GM21576 (cell line): ENCODE results near the gene TCF25.
"Not testable (repeated sequence)": the region's sequence is repeated elsewhere in the genome, so short reads cannot be mapped to it uniquely, and the experiment has no call there.

Experiments
- ATAC-seq: cut with Tn5 transposase; IDR thresholded peaks from one replicate; pipeline ENCODE4 v1.9.1; 2021; ENCODE audit warnings: mild to moderate bottlenecking, moderate library complexity; ENCODE audit not compliant: unreplicated experiment

The TCF25 gene

DNA sequence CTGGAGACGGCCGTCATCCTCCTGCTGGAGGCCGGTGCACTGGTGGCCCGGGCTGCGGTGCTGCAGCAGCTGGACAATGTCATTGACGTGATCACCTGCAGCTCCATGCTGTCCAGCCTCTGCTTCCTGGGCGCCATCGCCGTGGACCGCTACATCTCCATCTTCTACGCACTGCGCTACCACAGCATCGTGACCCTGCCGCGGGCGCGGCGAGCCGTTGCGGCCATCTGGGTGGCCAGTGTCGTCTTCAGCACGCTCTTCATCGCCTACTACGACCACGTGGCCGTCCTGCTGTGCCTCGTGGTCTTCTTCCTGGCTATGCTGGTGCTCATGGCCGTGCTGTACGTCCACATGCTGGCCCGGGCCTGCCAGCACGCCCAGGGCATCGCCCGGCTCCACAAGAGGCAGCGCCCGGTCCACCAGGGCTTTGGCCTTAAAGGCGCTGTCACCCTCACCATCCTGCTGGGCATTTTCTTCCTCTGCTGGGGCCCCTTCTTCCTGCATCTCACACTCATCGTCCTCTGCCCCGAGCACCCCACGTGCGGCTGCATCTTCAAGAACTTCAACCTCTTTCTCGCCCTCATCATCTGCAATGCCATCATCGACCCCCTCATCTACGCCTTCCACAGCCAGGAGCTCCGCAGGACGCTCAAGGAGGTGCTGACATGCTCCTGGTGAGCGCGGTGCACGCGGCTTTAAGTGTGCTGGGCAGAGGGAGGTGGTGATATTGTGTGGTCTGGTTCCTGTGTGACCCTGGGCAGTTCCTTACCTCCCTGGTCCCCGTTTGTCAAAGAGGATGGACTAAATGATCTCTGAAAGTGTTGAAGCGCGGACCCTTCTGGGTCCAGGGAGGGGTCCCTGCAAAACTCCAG lies 46.4 kb downstream of the TCF25 start:
- ATAC-seq: no peak

DNA sequence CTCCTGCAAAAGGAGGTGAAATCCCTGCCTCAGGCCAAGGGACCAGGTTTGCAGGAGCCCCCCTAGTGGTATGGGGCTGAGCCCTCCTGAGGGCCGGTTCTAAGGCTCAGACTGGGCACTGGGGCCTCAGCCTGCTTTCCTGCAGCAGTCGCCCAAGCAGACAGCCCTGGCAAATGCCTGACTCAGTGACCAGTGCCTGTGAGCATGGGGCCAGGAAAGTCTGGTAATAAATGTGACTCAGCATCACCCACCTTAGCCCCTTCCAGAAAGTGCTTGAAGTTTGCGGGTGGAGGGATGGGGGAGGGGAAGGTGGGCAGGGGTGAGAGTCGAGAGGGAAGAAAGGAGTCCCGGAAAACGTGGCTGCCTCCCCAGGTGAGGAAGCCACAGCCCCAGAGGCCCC lies 47.3 kb downstream of the TCF25 start:
- ATAC-seq: no peak

DNA sequence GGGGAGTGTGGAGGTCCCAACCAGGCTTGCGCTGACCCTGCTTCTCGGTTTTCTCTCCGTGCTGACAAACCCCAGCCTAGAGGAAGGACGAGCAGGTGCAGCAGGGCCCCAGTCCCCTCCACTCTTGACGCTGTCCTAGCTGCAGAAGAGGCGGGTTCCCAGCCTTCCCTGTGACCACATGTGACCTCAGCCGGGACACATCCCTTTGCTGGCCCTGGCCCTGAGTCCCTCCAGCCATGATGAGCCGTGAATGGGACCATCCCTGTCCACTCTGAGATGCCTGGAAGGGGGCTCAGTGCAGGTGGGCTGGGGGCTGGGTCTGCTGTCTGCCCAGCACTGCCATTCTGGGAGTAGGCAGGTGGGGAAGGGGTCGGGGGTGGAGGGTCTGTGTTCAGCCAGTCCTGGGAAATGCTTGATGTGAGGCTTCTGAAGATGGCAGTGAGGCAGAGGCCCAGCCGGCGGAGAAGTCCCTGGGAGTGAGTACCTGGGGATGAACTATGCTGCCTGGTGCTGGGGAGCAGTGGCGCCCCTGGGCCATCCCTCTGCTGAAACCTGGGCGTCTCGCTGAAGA lies 47.8 kb downstream of the TCF25 start:
- no peak for ATAC-seq

DNA sequence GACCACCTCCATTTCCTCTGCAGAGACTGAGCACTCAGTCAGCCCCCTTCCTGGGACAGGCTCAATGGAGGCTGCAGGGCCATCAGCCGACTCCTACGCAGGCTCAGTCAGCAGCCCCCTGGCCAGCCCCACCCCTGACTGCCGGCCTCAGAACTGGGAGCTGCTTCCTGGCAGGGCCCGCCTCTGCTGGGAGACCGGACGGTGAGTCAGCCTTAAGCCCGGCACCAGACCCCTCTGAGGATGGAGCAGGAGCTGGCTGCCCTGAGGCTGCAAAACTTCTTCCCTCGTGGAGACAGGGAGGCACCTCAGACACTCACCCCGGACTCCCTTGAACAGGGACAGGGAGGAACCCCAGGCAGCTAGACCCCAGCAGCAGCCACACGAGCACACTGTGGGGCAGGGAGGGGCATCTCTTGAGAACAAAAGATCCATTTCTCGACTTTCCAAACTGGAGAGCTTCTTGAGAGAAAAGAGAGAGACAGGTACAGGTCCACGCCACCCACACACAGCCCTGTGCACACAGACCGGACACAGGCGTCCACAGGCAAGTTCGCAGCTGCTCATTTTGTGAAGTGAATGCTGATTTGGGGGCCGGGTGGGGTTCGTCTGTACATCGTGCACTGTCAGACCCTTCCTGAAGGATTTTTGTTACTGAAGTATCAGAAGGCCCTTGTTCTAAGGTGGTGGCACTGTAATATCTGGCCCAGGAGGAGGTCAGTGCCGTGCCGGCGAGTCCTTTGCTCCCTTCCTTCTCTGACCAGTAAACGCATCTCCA lies 48.5 kb downstream of the TCF25 start:
- no peak for ATAC-seq

DNA sequence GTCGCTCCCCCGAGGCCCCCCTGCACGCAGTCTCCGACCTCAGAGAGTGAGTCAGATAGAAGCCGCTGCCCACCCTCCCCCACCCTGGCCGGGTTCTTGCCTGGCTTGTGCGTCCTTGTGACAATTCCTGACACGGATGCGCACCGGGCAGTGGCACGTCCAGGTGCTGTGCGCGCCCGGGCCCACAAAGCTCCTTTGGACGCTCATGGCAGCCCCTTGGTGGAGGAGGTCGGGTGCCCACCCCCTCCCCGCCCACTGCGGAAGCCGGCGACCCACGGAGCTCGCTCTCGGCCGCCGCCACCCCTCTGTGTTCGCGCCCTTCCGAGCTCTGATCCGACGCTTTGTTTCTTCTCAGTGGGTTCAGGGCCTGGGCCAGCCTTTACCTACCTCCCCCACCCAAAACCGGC lies 49.1 kb downstream of the TCF25 start:
- ATAC-seq: no peak

DNA sequence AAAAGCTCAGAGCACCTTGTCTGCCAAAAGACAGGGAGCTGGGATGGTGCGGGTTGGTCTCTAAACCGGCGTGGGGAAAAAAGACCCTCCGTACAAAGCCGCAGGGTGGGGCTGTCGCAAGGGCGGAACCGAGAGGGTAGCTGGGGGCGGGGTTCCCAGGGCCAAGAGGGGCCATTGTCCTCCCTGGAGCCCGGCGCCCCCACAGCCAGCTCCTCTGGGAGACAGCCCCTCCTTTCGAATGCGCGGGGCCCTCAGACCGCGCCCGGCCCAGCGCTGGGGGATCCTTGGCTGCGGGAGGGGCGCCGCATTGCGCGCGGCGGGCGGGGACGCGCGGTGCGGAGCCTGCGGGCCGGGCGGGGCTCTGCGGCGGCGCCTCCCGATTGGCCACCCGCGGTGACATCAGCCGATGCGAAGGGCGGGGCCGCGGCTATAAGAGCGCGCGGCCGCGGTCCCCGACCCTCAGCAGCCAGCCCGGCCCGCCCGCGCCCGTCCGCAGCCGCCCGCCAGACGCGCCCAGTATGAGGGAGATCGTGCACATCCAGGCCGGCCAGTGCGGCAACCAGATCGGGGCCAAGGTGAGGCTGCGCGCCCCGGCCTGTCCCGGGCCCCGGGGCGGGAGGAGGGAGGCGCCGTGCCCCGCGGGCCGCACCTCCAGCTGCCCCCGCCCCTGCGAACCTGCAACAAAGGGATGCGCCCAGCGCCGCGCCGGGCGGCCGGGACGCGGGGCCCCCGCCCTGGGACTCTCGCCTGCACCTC lies 49.7 kb downstream of the TCF25 start, which contains the start of gene TUBB3:
Gene TUBB3 (plus strand): TSS at position 459 of the 756 bp plus-strand sequence. CDS start 60 bp downstream, at position 519.
- no peak for ATAC-seq

DNA sequence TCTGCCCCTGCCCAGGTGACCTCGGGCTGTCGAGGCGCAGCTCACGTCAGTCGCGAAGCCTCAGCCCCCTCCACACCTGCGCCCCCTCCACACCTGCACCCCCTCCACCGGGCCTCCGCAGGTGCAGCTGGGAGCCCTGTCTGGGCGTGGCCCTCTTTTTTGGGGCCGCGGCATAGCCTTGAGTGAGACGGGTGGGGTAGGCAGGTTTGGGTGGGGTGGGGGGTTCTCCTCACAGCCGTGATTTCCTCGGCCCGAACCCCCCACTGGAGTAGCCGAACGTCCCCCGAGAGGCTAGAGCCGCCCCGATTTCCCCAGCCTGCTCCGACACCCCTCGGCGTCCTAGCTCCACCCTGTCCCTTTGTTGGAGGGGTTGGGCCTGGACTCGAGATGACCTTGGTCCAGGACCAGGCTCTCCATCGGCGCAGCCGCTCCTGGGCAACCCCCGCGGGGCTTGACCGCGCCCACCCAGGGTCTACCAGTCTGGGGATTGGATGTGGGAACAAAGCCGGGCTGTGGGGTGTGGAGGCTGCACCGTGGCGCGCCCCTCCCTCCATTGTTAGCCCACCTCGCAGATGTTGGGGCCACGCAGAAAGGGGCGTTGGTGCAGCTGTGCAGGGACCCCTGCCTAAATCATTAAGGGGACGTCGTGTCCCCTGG lies 50.4 kb downstream of the TCF25 start:
- ATAC-seq: no peak

DNA sequence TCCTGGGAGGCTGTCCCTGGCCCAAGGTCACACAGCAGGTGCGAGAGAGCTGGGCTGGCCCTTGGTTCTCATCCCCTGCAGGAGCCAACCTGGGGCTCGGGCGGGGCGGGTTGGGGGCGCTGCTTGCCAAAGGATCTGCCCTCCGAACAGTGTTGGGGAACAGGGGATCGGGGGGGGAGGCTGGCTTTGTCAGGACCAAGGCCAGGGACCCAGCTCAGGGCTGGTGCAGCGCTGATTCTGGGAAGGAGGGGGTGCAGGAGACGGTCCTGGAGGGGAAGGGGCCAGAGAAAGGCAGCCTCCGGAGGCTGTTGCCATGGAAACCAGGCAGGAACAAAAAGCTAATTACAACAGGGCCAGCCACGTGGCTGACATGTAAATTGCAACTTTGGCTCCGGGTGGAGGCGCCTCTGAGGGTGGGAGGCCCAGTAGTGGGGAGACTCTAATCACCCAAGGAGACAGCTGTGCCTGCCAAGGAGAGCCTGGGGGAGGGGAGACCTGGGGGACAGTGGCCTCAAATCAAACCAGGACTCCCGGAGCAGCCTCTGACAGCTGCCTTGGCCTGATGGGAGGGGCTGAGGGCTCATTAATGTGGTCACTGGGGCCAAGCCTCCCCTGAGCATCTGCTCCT lies 51.0 kb downstream of the TCF25 start:
- no peak for ATAC-seq

DNA sequence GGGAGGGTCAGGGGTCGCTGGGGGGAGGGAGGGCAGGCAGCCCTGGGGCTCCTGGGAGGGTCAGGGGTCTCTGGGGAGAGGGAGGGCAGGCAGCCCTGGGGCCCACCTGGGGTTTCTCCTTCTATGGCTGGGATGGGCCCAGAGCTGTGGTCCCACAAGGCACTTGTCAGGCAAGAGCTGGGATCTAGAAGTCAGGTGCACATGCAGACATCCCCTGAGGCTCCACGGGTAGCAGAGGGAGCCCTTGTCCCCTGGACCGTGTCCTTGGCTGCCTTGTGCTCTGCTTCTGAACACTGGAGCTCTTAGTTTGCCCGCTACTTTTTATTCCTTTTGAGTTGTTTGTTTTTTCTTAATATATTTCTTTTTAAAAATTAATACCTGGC lies 51.5 kb downstream of the TCF25 start:
- ATAC-seq: no peak

DNA sequence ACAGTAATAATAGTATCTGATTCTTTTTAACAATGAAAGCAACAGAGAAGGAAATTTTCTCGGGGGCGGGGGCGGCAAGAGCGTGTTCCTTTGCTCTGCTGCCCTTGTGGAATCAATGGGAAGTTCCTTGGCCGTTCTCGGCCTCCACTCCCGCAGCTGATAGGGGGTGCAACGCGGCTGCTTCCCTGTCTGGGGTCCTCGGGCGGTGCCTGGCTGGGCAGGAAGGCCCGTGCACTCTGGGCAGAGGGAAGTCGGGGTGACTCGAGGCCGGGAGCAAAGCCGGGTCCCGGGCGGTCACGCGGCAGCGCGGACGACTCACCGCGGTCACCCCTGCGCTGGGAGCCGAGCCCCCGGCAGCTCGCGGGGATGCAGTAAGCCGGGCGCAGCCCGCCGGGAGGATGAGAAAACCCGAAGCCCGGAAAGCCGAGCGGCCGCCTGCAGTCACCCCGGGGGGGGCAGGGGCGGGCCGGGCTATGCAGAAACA lies 52.2 kb downstream of the TCF25 start:
- no peak for ATAC-seq

DNA sequence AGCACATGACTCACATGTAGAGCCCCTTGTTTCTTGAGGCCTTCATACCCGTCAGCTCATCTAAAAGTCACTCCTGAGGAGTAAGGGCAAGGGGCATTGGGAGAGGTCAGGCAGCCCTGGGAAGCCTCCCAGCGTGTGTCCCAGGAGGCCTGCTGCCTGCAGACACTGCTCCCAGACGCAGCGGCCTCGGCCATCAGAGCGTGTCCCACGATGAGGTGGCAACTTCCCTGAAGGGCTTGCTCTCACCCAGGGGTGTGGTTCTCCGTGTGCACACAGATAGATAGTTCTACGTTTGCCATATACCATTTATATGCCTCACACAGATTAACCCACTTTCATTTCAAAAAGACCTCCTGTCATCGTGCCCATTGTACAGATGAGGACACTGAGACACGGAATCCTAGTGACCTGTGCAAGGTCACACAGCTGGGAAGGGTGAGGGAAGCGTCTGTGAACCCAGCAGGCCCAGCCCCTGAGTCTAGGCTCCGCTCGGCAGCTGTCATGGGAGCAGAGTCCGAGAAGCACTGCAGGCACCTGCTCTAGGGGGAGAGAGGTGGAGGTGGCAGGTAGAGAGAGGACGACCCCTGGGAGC lies 58.0 kb downstream of the TCF25 start:
- no peak for ATAC-seq

DNA sequence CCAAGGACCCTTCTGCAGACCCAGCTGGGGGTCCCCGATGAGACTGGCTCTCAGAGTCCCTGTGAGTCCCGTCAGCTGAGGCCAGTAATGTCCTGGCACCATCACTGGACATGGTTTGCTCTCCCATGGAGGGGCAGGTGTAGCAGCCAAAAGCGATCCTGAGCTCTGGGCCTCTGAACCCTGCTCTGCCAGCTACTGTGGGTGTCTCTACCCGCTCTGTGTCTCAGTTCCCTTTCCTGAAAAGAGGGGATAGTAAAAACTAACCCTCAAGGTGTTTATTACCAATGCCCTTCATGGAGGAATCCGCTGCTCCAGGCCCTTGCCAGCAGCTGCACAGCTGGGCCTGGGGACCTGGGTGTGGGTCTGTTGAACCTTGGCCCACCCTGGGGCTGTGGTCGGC lies 58.6 kb downstream of the TCF25 start:
- no peak for ATAC-seq

DNA sequence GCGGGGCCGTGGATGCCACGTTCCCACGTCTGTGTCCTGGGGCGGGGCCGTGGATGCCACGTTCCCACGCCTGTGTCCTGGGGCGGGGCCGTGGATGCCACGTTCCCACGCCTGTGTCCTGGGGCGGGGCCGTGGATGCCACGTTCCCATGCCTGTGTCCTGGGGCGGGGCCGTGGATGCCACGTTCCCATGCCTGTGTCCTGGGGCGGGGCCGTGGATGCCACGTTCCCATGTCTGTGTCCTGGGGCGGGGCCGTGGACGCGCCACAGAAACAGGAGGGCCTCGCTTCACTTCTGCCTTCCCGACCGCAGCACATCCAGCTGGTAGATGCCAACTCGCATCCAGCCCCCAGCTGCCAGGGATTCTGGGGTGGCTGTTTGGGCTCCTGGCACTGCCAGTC lies 60.6 kb downstream of the TCF25 start:
- ATAC-seq: not testable (repeated sequence)

DNA sequence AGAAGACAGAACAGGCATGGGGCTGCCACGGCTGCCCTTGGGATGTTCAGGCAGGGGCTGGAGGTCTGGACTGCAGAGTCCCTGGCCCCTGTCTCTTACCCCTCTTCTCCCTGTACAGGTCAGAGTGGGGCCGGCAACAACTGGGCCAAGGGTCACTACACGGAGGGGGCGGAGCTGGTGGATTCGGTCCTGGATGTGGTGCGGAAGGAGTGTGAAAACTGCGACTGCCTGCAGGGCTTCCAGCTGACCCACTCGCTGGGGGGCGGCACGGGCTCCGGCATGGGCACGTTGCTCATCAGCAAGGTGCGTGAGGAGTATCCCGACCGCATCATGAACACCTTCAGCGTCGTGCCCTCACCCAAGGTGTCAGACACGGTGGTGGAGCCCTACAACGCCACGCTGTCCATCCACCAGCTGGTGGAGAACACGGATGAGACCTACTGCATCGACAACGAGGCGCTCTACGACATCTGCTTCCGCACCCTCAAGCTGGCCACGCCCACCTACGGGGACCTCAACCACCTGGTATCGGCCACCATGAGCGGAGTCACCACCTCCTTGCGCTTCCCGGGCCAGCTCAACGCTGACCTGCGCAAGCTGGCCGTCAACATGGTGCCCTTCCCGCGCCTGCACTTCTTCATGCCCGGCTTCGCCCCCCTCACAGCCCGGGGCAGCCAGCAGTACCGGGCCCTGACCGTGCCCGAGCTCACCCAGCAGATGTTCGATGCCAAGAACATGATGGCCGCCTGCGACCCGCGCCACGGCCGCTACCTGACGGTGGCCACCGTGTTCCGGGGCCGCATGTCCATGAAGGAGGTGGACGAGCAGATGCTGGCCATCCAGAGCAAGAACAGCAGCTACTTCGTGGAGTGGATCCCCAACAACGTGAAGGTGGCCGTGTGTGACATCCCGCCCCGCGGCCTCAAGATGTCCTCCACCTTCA lies 61.5 kb downstream of the TCF25 start:
- no peak for ATAC-seq

DNA sequence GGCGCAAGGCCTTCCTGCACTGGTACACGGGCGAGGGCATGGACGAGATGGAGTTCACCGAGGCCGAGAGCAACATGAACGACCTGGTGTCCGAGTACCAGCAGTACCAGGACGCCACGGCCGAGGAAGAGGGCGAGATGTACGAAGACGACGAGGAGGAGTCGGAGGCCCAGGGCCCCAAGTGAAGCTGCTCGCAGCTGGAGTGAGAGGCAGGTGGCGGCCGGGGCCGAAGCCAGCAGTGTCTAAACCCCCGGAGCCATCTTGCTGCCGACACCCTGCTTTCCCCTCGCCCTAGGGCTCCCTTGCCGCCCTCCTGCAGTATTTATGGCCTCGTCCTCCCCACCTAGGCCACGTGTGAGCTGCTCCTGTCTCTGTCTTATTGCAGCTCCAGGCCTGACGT lies 62.2 kb downstream of the TCF25 start:
- ATAC-seq: not testable (repeated sequence)

DNA sequence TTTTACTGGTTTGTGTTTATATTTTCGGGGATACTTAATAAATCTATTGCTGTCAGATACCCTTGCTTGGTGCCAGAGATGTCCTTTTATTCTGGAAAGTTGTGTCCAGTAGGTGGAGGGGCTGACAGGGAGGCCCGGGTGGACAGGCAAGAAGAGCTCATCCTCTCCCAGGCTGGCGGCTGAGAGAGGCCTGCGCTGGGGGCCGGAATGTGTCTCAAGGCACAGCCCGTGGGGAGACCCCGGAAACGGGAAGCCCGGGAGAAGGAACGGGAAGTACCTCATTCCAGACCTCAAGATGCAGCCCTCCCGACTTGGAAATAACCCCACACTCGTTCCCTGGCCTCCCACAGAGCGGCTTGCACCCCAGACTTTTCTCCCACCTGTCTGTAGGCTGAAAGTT lies 62.6 kb downstream of the TCF25 start:
- ATAC-seq: no peak

DNA sequence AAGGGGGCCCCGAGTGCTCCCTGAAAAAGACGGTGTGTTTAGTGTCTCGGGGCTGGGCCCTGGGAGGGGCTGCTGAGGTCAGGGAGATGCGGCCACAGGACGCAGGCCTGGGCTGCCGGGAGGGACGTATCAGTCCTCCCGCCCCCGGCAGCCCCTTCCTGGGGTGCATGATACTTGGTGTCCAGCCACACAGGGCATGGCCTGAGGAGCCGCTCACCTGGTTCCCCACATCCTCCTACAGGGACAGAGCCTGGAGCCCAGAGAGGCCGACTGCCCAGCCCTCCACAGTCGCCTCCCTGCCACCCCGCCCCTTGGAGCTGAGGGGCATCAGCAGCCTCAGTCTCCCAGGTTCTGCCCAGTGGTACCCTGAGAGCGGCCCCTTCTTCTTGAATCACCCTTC lies 63.1 kb downstream of the TCF25 start:
- ATAC-seq: no peak

DNA sequence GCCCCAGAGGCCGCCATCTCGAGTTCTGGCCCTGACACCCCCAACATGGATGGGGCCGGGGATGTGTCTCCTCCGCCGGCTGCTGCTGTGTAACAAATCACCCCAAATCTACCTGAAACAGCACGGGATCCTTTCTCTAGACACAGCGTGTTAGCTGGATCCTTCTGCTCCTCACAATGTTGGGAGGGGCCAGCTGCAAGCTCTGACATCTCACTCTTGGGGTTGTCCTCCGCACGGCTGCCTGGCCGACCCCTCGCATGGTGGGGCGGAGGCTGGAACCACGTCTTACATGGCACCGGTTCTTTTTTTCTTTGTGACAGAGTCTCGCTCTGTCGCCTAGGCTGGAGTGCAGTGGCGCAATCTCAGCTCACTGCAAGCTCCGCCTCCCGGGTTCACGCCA lies 63.6 kb downstream of the TCF25 start:
- ATAC-seq: no peak
